Endodermal cell (in vitro differentiated cells): ENCODE results near the gene SMARCD1. TPM values are rescaled to one million over a fixed set of nuclear protein-coding genes. Genes with fewer than 3 reads are reported as not detected.

ENCODE experiments used
- DNase-seq: peaks from one replicate; pipeline ENCODE4 v3.0.0-alpha.2; 2017
- H3K27ac ChIP-seq: 2 replicates; pipeline ENCODE4 v1.5.1; 2013; ENCODE audit warnings: mild to moderate bottlenecking, low read depth, low read length, moderate library complexity
- H3K27me3 ChIP-seq: 2 replicates; pipeline ENCODE4 v1.6.1; 2013; ENCODE audit warnings: mild to moderate bottlenecking, low read length, moderate library complexity; ENCODE audit not compliant: insufficient read depth, control insufficient read depth, poor library complexity, severe bottlenecking
- H3K36me3 ChIP-seq: 2 replicates; pipeline ENCODE4 v1.7.0; 2013; ENCODE audit warnings: mild to moderate bottlenecking, low read length, moderate library complexity; ENCODE audit not compliant: control insufficient read depth, insufficient read depth
- H3K4me1 ChIP-seq: one replicate; pipeline ENCODE4 v1.7.0; 2013; ENCODE audit warnings: low read length; ENCODE audit not compliant: control insufficient read depth, insufficient read depth
- H3K4me3 ChIP-seq: 2 replicates; pipeline ENCODE4 v1.5.1; 2013; ENCODE audit warnings: mild to moderate bottlenecking, low read length, moderate library complexity
- H3K9ac ChIP-seq: 2 replicates; pipeline ENCODE4 v1.6.1; 2013; ENCODE audit warnings: mild to moderate bottlenecking, low read length, moderate library complexity; ENCODE audit not compliant: poor library complexity, severe bottlenecking; ENCODE audit errors: extremely low read depth
- H3K9me3 ChIP-seq: 2 replicates; pipeline ENCODE4 v1.6.1; 2013; ENCODE audit warnings: mild to moderate bottlenecking, low read length, moderate library complexity; ENCODE audit not compliant: control insufficient read depth
- H3K27ac Mint-ChIP-seq: 2 replicates; pipeline ENCODE4 v1.8.0; 2020; ENCODE audit warnings: mixed read lengths
- H3K27me3 Mint-ChIP-seq: 2 replicates; pipeline ENCODE4 v1.8.0; 2021; ENCODE audit warnings: mild to moderate bottlenecking, mixed read lengths; ENCODE audit not compliant: insufficient read depth
- H3K36me3 Mint-ChIP-seq: 2 replicates; pipeline ENCODE4 v1.8.0; 2020; ENCODE audit warnings: low read depth, mixed read lengths
- H3K4me1 Mint-ChIP-seq: 2 replicates; pipeline ENCODE4 v1.8.0; 2020; ENCODE audit warnings: mixed read lengths
- H3K4me3 Mint-ChIP-seq: 2 replicates; pipeline ENCODE4 v1.8.0; 2020; ENCODE audit warnings: mild to moderate bottlenecking, moderate library complexity, mixed read lengths
- H3K9me3 Mint-ChIP-seq: 2 replicates; pipeline ENCODE4 v1.8.0; 2020; ENCODE audit warnings: mild to moderate bottlenecking, mixed read lengths
- WGBS, 2 experiments: methylation state at CpG; one replicate each; pipeline versions ENCODE4 v1.1.5 to v1.1.7; 2013; ENCODE audit warnings: missing lambda C conversion rate in 2 of 2, mixed read lengths in 1 of 2; ENCODE audit not compliant: insufficient coverage in 1 of 2, insufficient read length in 1 of 2; 5-methylcytosine and 5-hydroxymethylcytosine counted together
- total RNA-seq, 2 donors: library from RNA; stranded (reverse); fragmentation: NEBNext Ultra II Directional in 1 of 2; extraction: Animal tissue kit (Norgen Biotek cat#: 25700) in 1 of 2; gene quantifications; 2 replicates in 1 of 2; 3 replicates in 1 of 2; pipeline ENCODE4 v1.2.1, GENCODE V29; 2021
- TF ChIP-seq, protein P1 (sequence below): fragments of 200-600 bp; sonication (generic); conservative IDR thresholded peaks from 2 replicates; pipeline ENCODE4 v1.5.0; 2021; ENCODE audit warnings: antibody characterized with exemption, mild to moderate bottlenecking

The SMARCD1 gene
- total RNA-seq, 2 donors from 2014 or later, result 118 to 125 TPM

DNA sequence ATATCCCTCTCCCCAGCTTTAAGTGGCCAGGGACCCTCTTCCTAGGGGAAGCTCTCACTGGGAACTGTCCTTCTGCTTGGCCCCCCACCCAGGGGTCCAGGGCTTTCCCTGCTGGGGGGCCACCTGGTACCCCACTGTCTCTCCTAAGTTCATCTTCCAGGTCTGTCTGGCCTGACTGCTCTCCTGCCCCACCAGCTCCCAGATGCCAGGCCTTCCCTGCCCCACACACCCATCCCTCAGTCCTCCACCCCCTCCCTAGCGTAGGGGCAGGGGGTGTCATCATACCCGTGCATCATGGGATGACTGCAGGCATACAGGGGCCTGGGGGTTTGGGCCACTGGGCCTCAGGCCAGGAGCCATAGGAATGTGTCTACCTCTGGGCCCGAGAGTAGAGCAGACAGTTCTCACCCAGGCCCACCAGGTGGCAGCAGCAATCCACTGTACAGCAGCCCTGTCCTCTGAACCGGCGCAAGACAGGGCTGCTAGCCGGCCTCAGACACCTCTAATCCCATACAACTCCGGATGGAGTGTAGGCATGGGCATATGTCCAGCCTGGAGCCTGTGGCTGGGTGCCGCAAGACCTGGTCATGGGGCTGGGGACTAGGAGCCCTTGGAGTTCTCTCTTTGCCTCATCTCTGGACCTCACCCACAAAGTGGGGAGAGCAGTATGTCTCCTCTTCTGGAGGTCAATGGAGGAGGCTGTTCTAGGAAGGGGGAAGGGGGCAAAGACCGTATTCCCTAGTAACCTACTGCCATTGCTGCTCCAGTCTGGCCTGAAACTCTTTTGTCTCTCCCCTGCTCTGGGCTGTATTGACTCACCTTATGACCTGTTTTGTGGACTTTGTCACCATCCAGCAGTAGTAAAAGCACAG, 10.0 kb upstream of the SMARCD1 start:
- 21 to 44% methylated on average over 3 to 9 of the region's 9 CpGs for WGBS, 2 experiments
- Histone ChIP-seq H3K27me3 (no peaks in the 10 kb centered on the region), H3K9me3 (no peaks in the 10 kb centered on the region), H3K36me3 (no peaks in the 10 kb centered on the region), H3K27ac (no peak overlapping the region), H3K4me3 (no peak overlapping the region), H3K9ac (no peak overlapping the region), H3K4me1 (peaks cover 5% of the 10 kb centered on the region)
- no peaks in the 10 kb centered on the region for H3K9me3 Mint-ChIP-seq
- H3K27ac Mint-ChIP-seq, result peak overlapping the region; percentile 66
- no peak overlapping the region for H3K4me3 Mint-ChIP-seq
- TF ChIP-seq, protein P1, sequence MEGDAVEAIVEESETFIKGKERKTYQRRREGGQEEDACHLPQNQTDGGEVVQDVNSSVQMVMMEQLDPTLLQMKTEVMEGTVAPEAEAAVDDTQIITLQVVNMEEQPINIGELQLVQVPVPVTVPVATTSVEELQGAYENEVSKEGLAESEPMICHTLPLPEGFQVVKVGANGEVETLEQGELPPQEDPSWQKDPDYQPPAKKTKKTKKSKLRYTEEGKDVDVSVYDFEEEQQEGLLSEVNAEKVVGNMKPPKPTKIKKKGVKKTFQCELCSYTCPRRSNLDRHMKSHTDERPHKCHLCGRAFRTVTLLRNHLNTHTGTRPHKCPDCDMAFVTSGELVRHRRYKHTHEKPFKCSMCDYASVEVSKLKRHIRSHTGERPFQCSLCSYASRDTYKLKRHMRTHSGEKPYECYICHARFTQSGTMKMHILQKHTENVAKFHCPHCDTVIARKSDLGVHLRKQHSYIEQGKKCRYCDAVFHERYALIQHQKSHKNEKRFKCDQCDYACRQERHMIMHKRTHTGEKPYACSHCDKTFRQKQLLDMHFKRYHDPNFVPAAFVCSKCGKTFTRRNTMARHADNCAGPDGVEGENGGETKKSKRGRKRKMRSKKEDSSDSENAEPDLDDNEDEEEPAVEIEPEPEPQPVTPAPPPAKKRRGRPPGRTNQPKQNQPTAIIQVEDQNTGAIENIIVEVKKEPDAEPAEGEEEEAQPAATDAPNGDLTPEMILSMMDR, result peak; percentile 94
- peak; percentile 99 for DNase-seq
- H3K27me3 Mint-ChIP-seq, result peaks cover 14% of the 10 kb centered on the region
- peaks cover 13% of the 10 kb centered on the region for H3K4me1 Mint-ChIP-seq
- no peaks in the 10 kb centered on the region for H3K36me3 Mint-ChIP-seq

DNA sequence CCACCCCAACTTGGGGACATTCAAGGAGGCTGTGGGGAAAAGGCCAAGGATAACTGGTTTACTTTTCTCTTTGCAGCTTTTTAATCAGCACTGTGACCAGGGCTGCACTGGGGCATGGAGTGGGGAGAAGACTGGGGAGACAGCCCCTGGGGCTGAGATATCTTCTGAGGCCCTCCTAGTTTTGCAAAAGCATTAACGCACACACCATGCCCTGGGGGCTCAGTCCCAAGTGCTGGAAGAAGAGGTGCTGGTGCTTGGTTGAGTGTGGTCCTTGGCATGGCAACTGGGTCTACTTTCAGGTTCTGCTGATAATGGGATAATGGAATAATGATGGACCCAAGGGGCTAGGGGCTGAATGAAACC, 9.4 kb upstream of the SMARCD1 start:
- TF ChIP-seq, protein P1, result no peak
- no peaks in the 10 kb centered on the region for H3K9me3 Mint-ChIP-seq
- H3K27me3 Mint-ChIP-seq, result peaks cover 20% of the 10 kb centered on the region

DNA sequence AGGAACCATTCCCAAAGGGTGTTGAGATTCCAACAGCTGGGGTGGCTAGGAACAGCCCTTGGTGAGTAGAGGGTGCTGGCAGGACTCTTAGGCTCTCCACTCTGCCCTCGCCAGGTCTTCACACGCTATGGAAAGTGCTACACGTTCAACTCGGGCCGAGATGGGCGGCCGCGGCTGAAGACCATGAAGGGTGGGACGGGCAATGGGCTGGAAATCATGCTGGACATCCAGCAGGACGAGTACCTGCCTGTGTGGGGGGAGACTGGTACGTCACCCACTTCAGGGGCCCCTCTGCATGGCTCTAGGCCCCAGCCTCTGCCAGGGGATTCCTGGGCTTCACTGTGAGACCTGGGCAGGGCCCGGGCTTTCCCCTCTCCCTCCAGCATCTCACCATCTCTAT, 8.0 kb upstream of the SMARCD1 start:
- H3K27ac Mint-ChIP-seq, result no peak overlapping the region
- peaks cover 11% of the 10 kb centered on the region for H3K4me1 Mint-ChIP-seq
- H3K27me3 Mint-ChIP-seq, result peaks cover 33% of the 10 kb centered on the region
- Histone ChIP-seq H3K36me3 (no peaks in the 10 kb centered on the region), H3K27ac (no peak overlapping the region), H3K9me3 (no peaks in the 10 kb centered on the region), H3K4me3 (no peak overlapping the region), H3K27me3 (no peaks in the 10 kb centered on the region), H3K4me1 (peaks cover 5% of the 10 kb centered on the region), H3K9ac (no peak overlapping the region)
- H3K36me3 Mint-ChIP-seq, result no peaks in the 10 kb centered on the region
- no peak overlapping the region for H3K4me3 Mint-ChIP-seq
- H3K9me3 Mint-ChIP-seq, result no peaks in the 10 kb centered on the region
- WGBS, 2 experiments, result 88 to 93% methylated on average over 7 to 12 of the region's 12 CpGs
- no peak for DNase-seq
- TF ChIP-seq, protein P1, result no peak

More for the DNA sequence above, 9.4 kb upstream of the SMARCD1 start:
- H3K27ac ChIP-seq, result no peak overlapping the region
- Mint-ChIP-seq H3K36me3 (no peaks in the 10 kb centered on the region), H3K27ac (no peak overlapping the region), H3K4me1 (peaks cover 11% of the 10 kb centered on the region), H3K4me3 (no peak overlapping the region)
- DNase-seq, result no peak
- WGBS, 2 experiments, result 93 to 100% methylated on average over 1 of the region's 1 CpG
- peaks cover 5% of the 10 kb centered on the region for H3K4me1 ChIP-seq
- no peaks in the 10 kb centered on the region for H3K27me3 ChIP-seq
- no peaks in the 10 kb centered on the region for H3K36me3 ChIP-seq
- H3K9me3 ChIP-seq, result no peaks in the 10 kb centered on the region
- H3K9ac ChIP-seq, result no peak overlapping the region
- H3K4me3 ChIP-seq, result no peak overlapping the region
